Superior temporal gyrus (tissue), 1 donor: Measurements from ENCODE around the gene PPA2.
A peak's percentile ranks its signal among the peaks of the same experiment; 100 is the strongest.
"Not testable (repeated sequence)": the region's sequence is repeated elsewhere in the genome, so short reads cannot be mapped to it uniquely, and the experiment has no call there.

ENCODE experiments used
- DNase-seq: peaks from one replicate; pipeline ENCODE4 v3.0.0-alpha.2; 2016; ENCODE audit errors: extremely low spot score

PPA2 gene

GRCh38 chr4:105460306-105460705, 13.6 kb downstream of the PPA2 start:
- DNase-seq, result peak; percentile 53

DNA sequence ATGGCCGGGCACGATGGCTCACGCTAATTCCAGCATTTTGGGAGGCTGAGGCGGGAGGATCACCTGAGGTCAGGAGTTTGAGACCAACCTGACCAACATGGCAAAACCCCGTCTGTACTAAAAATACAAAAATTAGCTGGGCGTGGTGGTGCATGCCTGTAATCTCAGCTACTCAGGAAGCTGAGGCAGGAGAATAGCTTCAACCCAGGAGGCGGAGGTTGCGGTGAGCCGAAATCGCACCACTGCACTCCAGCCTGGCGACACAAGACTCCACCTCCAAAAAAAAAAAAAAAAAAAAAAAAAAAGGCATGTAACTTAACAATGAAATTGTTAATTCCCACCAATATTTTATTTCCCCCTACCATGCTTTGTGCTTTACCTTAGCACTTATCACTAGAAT, 15.3 kb downstream of the PPA2 start:
- DNase-seq, result not testable (repeated sequence)

DNA sequence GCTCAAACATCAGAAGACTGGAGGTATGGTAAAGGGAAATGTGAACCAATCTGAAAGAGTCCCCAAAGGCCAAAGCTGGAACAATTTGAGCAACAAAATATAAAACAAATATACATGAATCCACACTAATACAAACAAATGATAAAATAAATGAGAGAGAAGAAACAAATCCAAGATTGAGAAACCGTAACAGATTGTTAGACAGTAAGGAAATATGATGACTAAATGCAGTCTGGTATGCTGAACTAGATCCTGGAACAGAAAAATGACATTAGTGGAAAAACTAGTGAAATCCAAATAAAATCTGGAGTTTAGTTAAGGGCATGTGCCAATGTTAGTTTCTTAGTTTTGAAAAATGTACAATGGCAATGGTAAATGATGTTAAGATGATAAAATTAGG, 15.9 kb downstream of the PPA2 start:
- DNase-seq, result no peak

GRCh38 chr4:105455998-105456397, 17.9 kb downstream of the PPA2 start:
- DNase-seq, result no peak

GRCh38 chr4:105455182-105455581, 18.7 kb downstream of the PPA2 start:
- DNase-seq, result no peak

DNA sequence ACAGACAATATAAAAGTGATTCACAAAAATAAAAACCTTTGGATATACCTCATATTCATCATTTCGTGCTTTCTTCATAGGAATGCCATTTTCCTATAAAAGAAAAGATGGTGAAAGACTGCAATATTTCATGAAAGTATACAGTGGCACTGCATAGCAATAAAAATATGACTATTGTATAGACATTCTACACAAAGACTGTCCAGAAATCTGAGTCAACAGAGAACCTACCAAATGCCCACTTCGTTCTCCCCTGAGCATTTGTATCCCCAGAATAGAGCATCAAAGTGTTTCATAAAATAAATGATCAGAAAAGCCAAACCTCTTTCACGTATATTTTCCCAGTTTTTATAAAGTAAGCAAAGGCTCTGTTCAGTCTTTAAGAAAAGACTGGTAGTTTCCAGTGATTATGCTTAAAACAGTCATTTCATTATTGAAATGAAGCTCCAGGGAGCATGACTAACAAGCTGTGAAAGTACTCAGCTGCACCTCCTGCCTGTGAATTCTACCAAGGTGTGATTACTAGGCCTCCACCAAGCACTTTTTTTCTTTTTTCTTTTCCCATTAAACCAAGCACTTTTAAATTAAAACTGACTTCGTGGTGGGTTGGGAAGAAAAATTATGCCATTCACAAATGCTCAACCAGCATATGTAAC, 20.2 kb downstream of the PPA2 start:
- DNase-seq, result no peak

DNA sequence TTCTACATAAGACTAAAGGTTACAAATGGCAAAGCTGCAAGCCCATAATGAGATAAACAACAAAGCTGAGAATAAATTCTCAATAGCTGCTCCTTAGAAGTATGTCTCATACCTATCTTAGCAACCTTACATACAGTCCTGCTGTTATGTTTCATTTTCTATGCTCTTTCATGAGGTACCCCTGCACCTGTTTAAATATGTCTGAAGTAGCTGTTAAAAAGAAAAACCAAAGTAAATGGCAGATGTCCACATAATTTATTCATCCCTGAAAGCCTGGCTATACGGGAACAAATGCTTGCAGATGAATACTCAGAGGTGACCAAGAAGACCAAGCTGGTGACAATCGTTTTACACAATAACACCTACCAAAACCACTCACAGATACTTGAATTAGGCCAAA, 22.5 kb downstream of the PPA2 start:
- DNase-seq, result no peak

- no peak for DNase-seq
These were observed 33.0 kb downstream of the PPA2 start for GRCh38 chr4:105440890-105441289.

- no peak for DNase-seq
These were observed 36.2 kb downstream of the PPA2 start for GRCh38 chr4:105437637-105438036.

DNA sequence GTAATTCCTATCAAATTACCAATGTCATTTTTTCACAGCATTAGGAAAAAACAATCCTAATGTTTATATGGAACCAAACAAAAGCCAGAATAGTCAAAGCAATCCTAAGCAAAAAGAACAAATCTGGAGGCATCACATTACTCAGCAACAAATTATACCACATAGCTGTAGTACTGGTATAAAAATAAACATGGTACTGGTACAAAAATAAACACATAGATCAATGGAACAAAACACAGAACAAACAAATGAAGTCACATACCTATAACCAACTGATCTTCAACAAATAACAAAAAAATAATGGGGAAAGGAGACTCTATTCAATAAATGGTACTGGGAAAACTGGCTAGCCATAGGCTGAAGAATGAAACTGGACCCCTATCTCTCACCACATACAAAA, 37.4 kb downstream of the PPA2 start:
- no peak for DNase-seq

DNA sequence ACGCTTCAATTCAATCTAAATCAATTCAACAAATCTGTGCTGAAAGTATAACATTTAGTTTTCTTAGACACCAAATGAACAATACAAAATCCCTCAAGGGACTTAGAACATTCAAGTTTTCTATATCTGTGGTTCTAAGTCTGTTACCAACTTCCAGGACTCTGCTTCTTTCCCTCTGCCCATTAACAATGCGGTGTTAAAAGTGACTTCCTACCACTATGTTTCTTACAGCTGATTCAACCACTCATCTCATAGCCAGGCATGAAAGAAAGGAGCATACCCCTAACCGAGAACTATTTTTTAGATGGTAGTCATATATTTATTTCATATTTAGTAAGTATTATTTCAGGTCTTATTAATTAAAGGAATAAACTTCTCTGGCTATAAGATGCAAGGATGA, 38.9 kb downstream of the PPA2 start:
- no peak for DNase-seq

DNA sequence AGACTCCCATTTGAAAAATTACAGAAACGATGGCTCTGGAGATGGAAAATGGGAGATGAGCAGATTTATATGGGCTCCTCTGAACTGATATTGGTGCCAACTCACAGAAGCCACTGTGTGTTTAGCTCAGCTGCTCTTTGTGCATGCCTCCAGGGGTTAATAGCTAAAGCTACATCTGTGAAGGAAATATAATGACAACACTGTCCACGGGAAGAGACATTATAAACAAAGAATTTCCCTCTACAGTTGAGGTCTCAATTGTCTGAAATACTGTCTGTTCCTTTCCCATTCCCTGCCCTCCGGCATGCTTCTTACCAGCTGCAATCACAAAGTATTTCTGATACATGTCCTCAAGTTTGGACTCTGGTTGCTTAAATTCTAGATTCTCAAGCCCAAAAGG, 40.4 kb downstream of the PPA2 start:
- DNase-seq, result no peak

DNA sequence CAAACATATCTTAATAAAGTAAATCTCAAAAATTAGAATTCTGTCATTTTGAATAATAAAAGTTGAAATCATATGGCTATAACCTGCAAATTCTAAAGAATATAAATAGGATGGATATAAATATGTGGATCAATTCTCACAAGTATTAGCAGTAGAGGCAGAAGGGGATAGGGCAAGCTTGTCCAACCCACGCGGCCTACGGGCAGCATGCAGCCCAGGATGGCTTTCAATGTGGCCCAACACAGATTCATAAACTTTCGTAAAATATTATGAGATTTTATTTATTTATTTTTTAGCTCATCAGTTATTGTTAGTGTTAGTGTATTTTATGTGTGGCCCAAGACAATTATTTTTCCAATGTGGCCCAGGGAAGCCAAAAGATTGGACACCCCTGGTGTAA, 41.4 kb downstream of the PPA2 start:
- DNase-seq, result no peak

DNA sequence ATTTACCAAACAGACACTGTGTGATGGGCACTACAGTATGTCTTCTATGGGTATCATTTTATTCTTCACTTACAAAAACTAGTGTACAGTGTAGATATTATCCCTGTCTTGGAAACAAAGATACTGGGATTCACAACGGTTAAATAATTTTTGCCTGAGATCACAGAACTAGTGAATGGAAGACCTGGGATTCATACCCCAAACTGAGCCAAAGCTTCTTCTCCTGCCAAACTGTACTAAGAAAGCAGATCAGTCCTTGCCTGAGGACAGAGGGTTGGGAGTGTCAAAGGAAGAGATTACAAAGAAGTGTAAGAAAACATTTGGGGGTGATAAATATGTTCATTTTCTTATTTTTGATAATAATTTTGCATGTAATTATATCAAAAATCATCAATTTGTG, 43.1 kb downstream of the PPA2 start:
- no peak for DNase-seq

DNA sequence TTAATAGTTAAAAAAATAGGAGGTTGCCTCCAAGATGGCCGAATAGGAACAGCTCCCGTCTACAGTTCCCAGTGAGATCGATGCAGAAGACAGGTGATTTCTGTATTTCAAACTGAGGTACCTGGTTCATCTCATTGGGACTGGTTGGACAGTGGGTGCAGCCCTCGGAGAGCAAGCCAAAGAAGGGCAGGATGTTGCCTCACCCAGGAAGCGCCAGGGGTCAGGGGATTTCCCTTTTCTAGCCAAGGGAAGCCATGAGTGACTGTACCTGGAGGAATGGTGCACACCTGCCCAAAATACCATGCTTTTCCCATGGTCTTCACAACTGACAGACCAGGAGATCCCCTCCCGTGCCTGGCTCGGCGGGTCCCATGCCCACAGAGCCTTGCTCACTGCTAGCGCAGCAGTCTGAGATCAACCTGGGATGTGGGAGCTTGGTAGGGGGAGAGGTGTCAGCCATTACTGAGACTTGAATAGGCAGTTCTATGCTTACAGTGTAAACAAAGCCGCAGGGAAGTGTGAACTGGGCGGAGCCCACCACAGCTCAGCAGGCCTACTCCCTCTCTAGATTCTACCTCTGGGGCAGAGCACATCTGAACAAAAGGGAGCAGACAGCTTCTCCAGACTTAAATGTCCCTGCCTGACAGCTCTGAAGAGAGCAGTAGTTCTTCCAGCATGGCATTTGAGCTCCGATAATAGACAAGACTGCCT, 47.5 kb downstream of the PPA2 start:
- no peak for DNase-seq

GRCh38 chr4:105422207-105422920, 51.5 kb downstream of the PPA2 start:
- DNase-seq, result no peak

GRCh38 chr4:105417624-105418023, 56.2 kb downstream of the PPA2 start:
- DNase-seq, result no peak

GRCh38 chr4:105415281-105415744, 58.5 kb downstream of the PPA2 start:
- no peak for DNase-seq

GRCh38 chr4:105414316-105414715, 59.5 kb downstream of the PPA2 start:
- DNase-seq, result no peak

- not testable (repeated sequence) for DNase-seq
These were observed 64.7 kb downstream of the PPA2 start for GRCh38 chr4:105409135-105409534.

- DNase-seq, result no peak
These were observed 72.8 kb downstream of the PPA2 start for GRCh38 chr4:105400901-105401677.

DNA sequence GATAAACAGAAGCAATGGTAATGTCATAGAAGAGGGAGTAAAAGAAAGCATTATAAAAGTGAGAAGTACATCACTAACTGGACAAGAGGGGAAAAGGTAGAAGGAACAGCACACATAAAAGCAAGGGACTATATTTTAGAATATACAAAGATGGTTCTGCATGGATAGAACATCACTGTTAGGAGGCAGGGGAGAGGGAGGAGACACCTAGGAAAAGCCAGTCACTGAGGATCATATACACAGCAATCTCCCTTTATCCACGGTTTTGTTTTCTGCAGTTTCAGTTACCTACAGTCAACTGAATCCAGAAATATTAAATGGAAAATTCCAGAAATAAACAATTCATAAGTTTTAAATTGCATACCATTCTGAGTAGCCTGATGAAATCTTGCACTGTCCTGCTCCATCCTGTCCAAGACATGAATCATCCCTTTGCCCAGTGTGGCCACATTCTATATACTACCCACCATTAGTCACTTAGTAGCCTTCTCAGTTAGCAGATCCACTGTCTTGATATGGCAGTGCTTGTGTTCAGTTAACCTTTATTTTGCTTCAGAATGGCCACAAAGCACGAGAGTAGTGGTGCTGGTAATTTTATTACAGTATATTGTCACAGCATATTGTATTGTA, 74.2 kb downstream of the PPA2 start:
- DNase-seq, result no peak
